HG02943 (cell line): Measurements from ENCODE around the gene DTNB.
"Not testable (repeated sequence)": the region's sequence is repeated elsewhere in the genome, so short reads cannot be mapped to it uniquely, and the experiment has no call there.

Experiments
- ATAC-seq: cut with Tn5 transposase; IDR thresholded peaks from one replicate; pipeline ENCODE4 v1.9.1; 2021; ENCODE audit warnings: mild to moderate bottlenecking, low read depth, moderate library complexity; ENCODE audit not compliant: unreplicated experiment

The DTNB gene

DNA sequence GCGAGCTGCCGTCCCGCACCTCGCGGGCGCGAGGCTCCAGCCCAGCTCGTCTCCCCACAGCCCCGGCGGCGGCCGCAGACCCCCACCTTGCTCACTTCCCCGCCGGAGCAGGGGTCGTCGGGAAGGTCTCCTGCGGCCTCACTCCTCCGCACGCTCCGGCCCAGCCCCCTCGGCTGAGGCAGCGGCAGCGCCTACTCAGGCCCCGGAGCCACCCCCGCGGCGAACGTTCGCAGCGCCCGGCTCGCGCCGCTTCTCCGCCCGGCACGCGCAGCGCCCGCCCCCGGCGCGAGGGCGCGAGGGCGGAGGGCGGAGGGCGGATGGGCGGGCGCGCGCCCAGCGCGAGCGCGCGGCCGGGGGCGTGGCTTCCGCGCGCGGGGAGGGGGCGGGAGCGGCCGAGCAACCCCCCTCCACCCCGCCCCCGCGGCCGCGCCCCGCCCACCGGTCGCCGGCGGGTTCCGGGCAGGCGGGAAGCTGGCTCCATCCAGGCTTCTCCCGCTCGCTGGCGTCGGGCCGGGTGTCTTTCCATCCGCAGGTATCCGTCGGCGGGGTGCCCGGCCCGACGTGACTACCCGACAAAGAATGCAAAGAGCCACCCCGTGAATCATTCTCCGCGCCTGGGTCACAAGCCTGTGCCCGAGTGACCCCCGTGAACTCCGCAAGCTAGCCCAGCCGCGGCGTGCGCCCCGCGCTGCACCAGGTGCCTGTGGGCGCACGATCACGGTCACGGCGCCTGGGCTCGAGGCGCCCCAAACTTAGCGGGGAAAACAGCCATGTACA lies at the start of gene DTNB:
DTNB (minus strand) TSS at position 278 of the 777 bp plus-strand sequence. CDS start 20,917 bp downstream, outside the sequence.
- ATAC-seq, result peak; percentile 53

DNA sequence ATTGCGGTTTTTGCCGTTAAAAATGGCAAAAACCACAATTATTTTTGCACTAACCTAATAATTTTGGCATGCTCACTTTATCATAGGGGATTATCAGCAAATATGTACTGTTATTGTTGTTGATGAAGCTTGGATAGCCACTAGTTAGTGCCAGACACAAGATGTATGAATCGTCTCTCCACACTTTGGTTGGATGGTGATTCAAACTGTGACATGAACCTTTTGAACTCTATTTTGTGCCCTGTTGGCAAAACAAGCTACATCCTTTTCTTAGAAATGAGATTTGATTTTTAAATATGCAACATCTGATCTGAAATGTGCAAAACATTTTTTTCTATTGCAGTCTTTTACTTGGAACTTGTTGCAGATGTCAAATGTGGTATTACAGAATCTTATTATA lies 48.8 kb upstream of the DTNB start:
- no peak for ATAC-seq

DNA sequence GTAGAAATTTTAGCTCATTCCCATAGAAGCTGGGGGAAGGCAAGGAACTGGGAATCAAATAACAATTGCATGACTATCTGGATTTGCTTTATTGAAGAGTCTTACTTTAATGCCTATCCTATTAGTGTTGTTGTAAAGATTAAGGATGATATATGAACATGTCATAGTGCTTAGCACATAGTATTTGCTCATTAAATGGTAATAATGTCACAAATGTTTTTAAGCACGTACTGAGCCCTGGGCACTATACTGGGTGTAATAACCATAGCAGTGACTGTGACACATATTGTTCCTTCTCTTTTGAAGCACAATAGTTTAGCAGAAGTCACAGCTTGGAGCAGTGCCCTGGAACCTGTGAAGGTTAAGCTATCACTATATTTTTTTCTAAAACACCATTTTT lies 47.2 kb upstream of the DTNB start:
- ATAC-seq, result no peak

DNA sequence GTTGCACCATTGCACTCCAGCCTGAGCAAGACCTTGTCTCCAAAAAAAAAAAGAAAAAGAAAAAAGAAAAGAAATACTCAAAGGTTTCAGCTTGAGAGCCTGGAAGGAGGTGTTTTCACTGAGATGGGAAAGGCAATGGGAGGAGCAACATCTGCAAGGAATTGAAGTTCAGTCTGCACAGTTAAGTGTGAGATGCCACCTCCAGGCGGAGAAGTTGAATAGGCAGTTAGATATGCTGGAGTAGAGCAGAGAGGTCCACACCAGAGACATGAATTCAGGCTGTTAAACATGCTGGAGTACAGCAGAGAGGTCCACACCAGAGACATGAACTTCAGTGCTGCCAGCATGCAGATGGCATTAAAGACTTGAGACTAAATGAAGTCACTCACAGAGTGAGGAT lies 41.4 kb upstream of the DTNB start:
- no peak for ATAC-seq

DNA sequence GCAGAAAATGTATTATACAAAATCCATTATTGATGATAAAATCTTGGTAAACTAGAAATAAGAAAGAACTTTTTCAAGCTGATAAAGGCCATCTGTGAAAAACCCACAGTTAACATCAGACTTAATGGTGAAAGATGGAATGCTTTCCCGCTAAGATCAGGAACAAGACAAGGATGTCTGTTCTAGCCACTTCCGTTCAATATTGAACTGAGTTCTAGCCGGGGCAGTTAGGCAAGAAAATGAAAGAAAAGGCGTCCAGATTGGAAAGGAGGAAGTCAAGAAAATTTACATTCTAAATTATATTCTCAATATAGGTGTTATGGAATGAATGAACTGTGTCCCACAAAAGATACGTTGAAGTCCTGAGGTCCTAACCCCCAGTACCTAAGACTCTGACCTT lies 39.1 kb upstream of the DTNB start:
- ATAC-seq, result no peak

DNA sequence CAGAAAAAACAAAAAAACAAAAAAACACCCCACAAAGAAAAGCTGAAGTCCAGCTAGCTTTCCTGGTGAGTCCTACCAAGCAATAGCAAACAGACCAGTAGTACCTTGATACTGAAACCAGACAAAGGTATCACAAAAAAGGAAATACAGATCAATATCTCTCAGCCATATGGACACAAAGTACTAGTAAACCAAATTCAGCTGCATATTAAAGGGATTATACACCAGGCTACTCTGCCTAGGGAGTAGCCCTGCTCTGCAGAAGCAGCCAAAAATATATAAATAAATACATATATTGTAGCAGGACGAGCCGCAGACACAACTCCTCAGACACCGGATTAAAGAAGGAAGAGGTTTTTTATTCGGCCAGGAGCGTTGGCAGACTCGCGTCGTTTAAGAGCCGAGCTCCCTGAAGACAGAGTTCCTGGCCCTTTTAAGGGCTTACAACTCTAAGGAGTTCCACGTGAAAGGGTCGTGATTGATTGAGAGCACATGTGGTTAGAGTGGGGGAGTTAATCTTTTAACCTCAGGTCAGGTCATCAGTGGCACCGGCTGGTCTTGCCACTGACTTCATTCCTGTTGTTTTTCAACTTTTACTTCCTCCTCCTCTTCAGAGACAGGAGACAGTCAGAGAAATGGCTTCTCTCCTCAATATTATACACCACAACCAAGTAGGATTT lies 38.4 kb upstream of the DTNB start:
- no peak for ATAC-seq

DNA sequence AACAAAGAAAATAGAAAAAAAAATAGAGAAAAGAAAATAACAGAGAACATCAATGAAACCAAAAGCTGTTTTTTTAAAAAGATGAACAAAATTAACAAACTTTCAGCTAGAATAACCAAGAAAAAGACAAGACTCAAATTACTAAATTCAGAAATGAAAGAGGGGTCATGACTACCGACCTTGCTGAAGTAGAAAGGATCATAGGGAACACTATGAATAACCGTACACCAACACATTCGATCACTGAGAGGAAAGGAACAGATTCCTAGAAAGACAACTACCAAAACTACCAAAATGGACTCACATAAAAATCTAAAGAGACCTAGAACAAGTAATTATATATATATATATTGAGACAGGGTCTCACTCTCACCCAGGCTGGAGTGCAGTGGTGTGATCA lies 37.4 kb upstream of the DTNB start:
- no peak for ATAC-seq

DNA sequence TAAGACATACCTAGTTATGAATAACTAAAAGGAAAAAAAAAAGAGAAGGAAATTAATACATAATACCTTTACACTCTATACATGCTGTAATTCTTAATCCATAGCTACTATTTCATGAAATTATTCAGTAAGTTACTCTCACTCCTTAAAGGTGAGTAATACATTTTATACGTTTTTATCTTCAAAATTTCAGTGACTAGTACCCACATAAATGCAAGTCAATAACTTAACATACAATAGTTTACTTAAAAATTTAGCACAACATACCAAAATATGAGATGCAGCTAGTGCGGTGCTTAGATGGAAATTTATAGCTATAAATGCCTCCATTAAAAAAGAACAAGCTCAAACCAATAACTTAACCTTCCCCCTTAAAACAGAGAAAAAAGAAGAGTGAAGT lies 36.0 kb upstream of the DTNB start:
- ATAC-seq, result no peak

DNA sequence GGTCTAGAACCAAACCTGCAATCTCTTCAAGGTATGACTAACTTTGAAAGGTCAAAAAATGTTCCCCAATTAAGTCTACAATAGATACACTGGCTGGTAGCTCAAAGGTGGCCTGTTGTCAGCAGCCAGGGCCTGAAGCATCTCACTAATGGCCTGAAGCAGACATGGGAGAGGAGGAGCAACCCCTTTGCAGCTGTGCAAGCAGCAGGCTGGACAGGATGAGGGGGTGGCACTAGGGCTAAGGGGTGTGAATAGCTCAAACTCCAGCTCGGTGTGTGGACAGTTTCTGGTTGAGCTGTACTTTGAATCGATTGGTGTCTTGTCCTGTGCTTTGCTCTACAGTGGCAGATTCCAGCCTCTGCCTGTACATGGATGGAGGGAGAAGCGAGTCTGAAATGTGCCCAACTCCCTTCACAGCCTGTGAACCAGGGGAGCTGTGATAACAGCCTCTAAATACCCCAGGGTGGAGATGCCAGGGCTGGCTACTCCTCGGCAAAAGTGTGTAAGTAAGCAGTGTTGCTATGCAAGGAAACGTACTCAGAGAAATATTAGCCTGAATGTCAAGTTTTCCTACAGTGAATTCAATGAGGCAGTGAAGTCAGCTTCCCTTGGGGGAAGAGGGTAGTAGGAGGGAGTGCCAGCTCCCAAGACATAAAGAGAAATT lies 34.7 kb upstream of the DTNB start:
- no peak for ATAC-seq

DNA sequence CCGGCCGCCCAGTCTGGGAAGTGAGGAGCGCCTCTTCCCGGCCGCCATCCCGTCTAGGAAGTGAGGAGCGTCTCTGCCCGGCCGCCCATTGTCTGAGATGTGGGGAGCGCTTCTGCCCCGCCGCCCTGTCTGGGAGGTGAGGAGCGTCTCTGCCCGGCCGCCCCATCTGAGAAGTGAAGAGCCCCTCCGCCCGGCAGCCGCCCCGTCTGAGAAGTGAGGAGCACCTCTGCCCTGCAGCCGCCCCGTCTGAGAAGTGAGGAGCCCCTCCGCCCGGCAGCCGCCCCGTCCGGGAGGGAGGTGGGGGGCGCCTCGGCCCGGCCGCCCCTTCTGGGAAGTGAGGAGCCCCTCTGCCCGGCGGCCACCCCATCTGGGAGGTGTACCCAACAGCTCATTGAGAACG lies 32.2 kb upstream of the DTNB start:
- not testable (repeated sequence) for ATAC-seq

DNA sequence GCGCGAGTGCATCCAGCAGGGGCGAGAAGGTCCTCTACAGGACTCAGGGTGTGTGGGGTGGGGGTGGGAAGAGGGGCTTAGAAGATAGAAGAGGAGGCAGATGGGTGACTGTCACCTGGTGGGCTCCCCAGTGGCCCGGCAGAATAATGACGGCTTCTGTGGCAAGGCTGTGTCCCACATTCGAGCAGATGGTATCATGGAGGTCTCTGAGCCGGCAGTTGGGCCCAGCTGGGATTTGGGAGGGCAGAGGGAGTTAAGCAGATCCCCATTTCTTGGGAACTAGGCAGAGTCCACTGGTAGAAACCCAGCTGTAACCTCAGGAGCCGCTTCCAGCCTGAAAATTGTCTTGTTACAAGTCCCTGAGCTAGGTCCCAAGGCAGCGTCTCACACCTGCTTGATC lies 28.4 kb upstream of the DTNB start:
- ATAC-seq, result no peak

DNA sequence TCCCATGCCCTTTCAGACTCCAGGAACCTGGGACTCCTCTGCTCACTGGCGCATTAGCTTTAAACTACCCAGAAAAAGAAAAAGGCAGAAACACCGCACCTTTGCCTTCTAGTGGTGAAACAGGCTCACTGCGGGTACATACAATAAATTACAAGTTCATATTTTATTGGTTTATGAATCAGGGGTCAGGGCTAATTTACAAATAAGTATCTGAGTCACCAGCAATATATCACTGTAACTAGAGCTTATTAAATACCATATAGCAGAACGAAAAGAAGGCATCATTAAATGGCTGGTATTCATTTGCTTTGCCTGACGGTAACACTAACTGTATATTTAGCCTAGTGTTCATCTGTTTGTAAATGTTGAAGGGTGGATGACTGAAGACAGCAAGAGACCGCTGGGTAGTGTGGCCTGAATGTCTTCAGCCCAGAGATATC lies 26.9 kb upstream of the DTNB start:
- no peak for ATAC-seq

DNA sequence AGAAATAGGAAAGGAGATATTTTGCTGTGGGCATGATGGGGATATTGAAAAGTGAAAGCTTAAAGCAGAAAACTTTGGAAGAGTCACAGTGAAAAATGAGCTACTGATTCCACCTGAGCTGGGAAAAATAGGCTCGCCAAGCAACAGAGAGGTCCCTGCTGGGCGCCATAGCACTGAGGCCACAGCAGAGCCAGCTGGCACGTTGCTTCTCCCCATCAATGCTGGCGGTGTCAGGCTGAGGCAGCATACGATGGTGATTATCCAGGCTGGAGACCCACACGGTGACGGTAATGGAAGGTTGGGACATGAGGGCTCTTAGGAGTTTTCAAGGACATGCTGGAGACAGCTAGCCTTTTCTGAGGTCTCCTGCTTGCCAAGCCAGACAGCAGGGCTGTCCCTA lies 25.8 kb upstream of the DTNB start:
- no peak for ATAC-seq

DNA sequence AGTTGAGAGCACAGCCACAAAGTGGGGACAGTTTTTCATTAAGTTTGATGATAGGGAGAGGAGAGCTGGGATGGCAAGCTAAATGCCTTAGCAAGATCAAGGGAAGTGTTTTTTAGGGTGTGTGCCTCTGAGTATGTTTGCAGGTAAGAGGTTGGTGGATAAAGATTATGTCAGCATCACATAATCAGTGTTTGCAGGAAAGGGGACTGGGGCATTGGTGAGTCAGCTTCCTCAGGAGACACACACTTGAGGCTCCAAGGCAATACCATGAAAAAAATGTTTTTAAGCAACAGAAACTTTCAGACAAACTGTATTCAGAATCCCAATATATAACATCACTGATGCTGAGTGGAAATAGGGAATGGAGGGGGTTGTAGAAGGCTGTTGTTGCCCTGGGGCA lies 25.4 kb upstream of the DTNB start:
- ATAC-seq, result no peak

DNA sequence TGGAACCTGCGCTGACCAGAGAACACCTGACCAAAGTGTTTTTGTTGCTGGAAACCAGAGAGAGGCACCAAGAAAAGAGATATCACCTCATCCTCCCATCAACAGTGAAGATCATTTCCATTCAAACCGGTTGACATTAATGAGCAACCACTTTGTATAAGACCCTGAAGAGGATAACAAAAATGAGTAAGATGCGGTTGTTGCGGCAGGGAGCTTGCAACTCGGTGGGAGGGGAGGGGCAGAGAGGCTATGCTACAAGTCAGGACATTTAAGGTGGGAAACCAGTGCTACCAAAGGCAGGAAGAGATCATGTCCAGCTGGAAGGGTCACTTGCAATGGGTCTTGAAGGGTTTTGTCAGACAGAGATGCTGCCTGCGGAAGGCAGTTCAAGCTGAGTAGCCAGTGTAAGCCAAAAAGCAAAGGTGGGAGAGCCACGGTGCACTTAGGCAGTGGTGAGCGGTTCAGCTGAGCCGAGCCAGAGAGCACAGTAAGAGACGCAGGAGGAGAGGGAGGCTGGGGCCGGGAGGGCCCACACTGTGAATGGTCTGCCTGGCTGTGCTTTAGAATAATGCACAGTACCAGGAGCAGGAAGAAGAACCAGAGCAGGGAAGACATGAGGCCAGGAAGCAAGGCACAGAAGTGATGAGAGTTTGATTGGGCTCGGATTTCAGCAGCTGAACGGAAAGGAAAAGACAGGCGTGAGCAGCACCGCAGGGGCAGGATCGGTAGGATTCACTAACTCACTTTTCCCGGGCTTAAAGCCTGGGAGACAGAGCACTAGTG lies 24.4 kb upstream of the DTNB start:
- no peak for ATAC-seq

DNA sequence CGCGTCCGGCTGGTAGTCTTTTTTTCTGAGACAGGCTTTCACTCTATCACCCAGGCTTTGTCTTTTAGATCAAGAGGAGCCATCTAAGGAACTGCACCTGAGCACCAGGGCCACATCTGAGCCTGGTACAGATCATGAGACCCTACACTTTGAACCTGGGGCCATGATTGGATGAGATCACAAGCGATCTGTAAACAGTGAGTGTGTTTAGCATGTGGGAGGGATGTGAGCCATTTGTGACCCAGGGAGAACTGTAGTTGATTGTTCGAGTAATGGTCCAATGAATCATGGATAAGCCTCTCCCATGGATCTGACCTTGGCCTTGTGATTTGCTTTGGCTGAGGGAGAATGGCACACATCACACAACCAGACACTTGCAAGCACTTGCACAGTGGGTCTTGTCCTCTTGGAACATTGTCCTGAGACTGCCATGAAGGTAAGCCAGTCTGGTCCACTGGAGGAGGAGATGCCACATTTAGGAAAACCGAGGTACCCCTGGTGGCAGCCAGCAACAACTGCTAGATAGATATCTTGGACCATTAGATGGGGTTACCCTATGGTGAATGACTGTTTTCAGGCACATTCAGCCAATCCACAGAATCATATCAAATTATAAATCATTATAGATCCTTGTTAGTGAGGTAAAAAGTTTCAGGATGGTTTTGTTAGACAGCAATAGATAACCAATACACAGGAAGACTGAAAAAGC lies 19.5 kb upstream of the DTNB start:
- ATAC-seq, result no peak

DNA sequence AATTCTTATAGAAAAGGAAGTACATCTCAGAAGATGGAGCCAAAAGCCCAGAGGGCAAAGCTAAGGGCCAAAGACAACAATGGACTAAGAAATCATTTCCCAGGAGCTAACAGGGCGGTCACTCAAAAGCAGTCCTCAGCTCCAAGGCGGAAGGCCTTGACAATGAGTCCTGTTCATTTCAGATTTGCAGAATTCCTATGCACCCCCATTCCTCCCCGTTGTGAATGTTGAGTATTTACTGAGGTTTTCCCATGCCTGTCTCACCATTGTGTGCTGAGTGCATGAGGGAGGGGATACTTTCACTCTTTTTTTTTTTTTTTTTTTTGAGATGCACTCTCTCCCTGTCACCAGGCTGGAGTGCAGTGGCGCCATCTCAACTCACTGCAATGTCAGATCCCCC lies 18.8 kb upstream of the DTNB start:
- no peak for ATAC-seq

DNA sequence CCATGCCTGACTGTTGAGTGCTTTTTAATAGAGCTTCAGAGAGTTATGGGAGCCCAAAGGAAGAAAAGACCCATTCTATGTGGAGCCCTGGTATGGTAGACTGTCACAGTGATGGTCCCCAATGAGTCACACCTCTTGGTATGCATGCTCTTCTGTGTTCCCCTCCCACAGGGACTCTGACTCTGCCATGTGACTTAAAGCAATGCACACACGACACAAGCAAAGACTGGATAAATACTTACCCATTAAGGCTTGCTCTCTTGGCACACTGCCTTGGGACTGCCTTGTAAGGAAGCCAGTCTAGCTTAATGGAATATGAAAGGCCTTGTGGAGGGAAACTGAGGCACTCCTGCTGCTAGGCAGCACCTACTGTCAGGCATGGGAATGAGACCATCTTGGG lies 16.7 kb upstream of the DTNB start:
- no peak for ATAC-seq

DNA sequence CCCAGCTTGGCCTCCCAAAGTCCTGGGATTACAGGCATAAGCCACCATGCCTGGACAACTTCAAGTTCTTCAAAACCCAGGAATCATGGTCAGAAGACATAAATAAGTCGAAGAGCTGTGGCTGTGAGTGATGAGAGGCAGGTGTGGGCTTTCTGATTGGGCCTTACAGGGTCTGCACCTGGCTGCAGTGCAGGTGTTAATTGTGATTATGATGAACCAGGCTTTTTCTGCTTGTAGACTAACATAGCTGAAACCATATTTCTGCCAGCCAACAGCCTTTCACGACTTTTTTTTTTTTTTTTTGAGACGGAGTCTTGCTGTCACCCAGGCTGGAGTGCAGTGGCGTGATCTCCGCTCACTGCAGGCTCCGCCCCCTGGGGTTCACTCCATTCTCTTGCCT lies 14.9 kb upstream of the DTNB start:
- no peak for ATAC-seq

DNA sequence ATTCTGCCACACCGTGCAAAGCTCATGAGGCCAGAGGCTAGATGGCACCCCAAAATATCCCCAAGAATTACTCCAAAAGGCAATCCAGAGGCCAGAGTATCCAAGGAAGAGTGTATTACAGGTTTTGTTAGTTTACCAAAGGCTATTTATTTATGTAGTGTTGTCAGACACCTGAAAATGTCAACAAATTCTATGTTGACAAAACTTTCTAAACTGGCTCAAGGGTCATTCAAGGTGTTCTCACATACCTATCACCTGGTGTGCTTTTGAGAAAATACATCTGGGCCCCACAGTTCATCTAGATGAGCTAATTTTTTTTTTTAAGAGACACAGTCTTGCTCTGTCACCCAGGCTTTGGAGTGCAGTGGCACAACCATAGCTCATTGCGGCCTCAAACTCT lies 12.4 kb upstream of the DTNB start:
- ATAC-seq, result no peak
